Retinal pigment epithelial cell (primary cell): ENCODE data around the gene DAW1.
"Not testable (repeated sequence)": the region's sequence is repeated elsewhere in the genome, so short reads cannot be mapped to it uniquely, and the experiment has no call there.

Source experiments
- DNase-seq: peaks from one replicate; pipeline ENCODE4 v3.0.0-alpha.2; 2010; ENCODE audit warnings: low read depth
- H3K4me3 ChIP-seq: 2 replicates; pipeline ENCODE4 v1.5.1; 2011; ENCODE audit warnings: mild to moderate bottlenecking, low read length, control low read depth, moderate library complexity
- CTCF ChIP-seq: conservative IDR thresholded peaks from 2 replicates; pipeline ENCODE4 v1.5.1; 2011; ENCODE audit warnings: low read depth, low read length, control low read depth, inconsistent platforms

DAW1 gene

GRCh38 chr2:227827143-227827542 is 44.3 kb upstream of the DAW1 start:
- H3K4me3 ChIP-seq = no peak overlapping the region
- DNase-seq = no peak
- no peak for TF ChIP-seq CTCF

- no peak for DNase-seq
- no peak for TF ChIP-seq CTCF
- H3K4me3 ChIP-seq = no peak overlapping the region
Observed at GRCh38 chr2:227828477-227828912, 42.9 kb upstream of the DAW1 start.

- DNase-seq = no peak
- no peak overlapping the region for H3K4me3 ChIP-seq
- no peak for TF ChIP-seq CTCF
Observed at GRCh38 chr2:227829337-227829736, 42.1 kb upstream of the DAW1 start.

- H3K4me3 ChIP-seq = no peak overlapping the region
- no peak for DNase-seq
- no peak for TF ChIP-seq CTCF
Observed at GRCh38 chr2:227834423-227834822, 37.0 kb upstream of the DAW1 start.

GRCh38 chr2:227834916-227835650 is 36.3 kb upstream of the DAW1 start:
- no peak for TF ChIP-seq CTCF
- no peak overlapping the region for H3K4me3 ChIP-seq

GRCh38 chr2:227839339-227840129 is 31.9 kb upstream of the DAW1 start:
- H3K4me3 ChIP-seq, DNase-seq: not testable (repeated sequence)

More at GRCh38 chr2:227834916-227835650, 36.3 kb upstream of the DAW1 start:
- DNase-seq = no peak

- no peak for TF ChIP-seq CTCF
- DNase-seq = no peak
- H3K4me3 ChIP-seq = no peak overlapping the region
Observed at GRCh38 chr2:227846831-227847230, 24.6 kb upstream of the DAW1 start.
